Urothelium cell line (cell line): ENCODE measurements around the gene PRKAB2.
"Not testable (repeated sequence)": the region's sequence is repeated elsewhere in the genome, so short reads cannot be mapped to it uniquely, and the experiment has no call there.

ENCODE experiments used
- DNase-seq: peaks from one replicate; pipeline ENCODE4 v3.0.0; 2011; ENCODE audit warnings: low spot score, mixed read lengths
- FAIRE-seq: peaks from 2 replicates; lab custom pipeline; 2011; peaks lifted over from hg19 to GRCh38; lab: Jason Lieb, UNC

PRKAB2 gene

GRCh38 chr1:147177611-147178380 is 5.5 kb upstream of the PRKAB2 start:
- DNase-seq: no peak
- FAIRE-seq: no peak

GRCh38 chr1:147171399-147172167 is 687 bp downstream of the PRKAB2 start:
- DNase-seq (peak; percentile 12), FAIRE-seq (no peak)

GRCh38 chr1:147169840-147170674 is 2.2 kb downstream of the PRKAB2 start:
- no peak for FAIRE-seq
- DNase-seq: no peak

GRCh38 chr1:147169171-147169570 is 3.1 kb downstream of the PRKAB2 start:
- FAIRE-seq: no peak
- no peak for DNase-seq

GRCh38 chr1:147168626-147169058 is 3.6 kb downstream of the PRKAB2 start:
- no peak for DNase-seq
- FAIRE-seq: no peak

- no peak for FAIRE-seq
These were observed 4.9 kb downstream of the PRKAB2 start for GRCh38 chr1:147167365-147167764.

GRCh38 chr1:147163019-147163418 is 9.3 kb downstream of the PRKAB2 start:
- DNase-seq (no peak), FAIRE-seq (no peak)

More at GRCh38 chr1:147167365-147167764, 4.9 kb downstream of the PRKAB2 start:
- DNase-seq: peak; percentile 73

GRCh38 chr1:147162093-147162492 is 10.2 kb downstream of the PRKAB2 start:
- no peak for FAIRE-seq
- DNase-seq: no peak

GRCh38 chr1:147157116-147157515 is 15.2 kb downstream of the PRKAB2 start:
- not testable (repeated sequence) for DNase-seq, FAIRE-seq

GRCh38 chr1:147156642-147157041 is 15.6 kb downstream of the PRKAB2 start:
- DNase-seq (no peak), FAIRE-seq (no peak)

GRCh38 chr1:147152772-147153171 is 19.5 kb downstream of the PRKAB2 start:
- DNase-seq (no peak), FAIRE-seq (no peak)

- no peak for DNase-seq
- FAIRE-seq: no peak
These were observed 21.0 kb downstream of the PRKAB2 start for GRCh38 chr1:147151244-147151643.

- no peak for FAIRE-seq
These were observed 29.4 kb downstream of the PRKAB2 start for GRCh38 chr1:147142886-147143285.

GRCh38 chr1:147130721-147131120 is 41.5 kb downstream of the PRKAB2 start:
- DNase-seq, FAIRE-seq: not testable (repeated sequence)

More at GRCh38 chr1:147142886-147143285, 29.4 kb downstream of the PRKAB2 start:
- DNase-seq: no peak

GRCh38 chr1:147129116-147129873 is 43.0 kb downstream of the PRKAB2 start:
- FAIRE-seq (no peak), DNase-seq (no peak)

GRCh38 chr1:147124266-147124665 is 48.0 kb downstream of the PRKAB2 start:
- no peak for FAIRE-seq
- no peak for DNase-seq

GRCh38 chr1:147117109-147117508 is 55.2 kb downstream of the PRKAB2 start:
- FAIRE-seq: no peak

GRCh38 chr1:147115496-147115895 is 56.8 kb downstream of the PRKAB2 start:
- DNase-seq (no peak), FAIRE-seq (no peak)

More at GRCh38 chr1:147117109-147117508, 55.2 kb downstream of the PRKAB2 start:
- no peak for DNase-seq

- DNase-seq, FAIRE-seq: not testable (repeated sequence)
These were observed 57.2 kb downstream of the PRKAB2 start for GRCh38 chr1:147115079-147115478.

- FAIRE-seq: not testable (repeated sequence)
These were observed 57.9 kb downstream of the PRKAB2 start for GRCh38 chr1:147114353-147114752.

More at GRCh38 chr1:147114353-147114752, 57.9 kb downstream of the PRKAB2 start:
- DNase-seq: not testable (repeated sequence)
